Suprapubic skin (tissue), 4 donors: ENCODE measurements around the gene KCNT1. TPM values are rescaled to one million over a fixed set of nuclear protein-coding genes. Genes with fewer than 3 reads are reported as not detected.

Experiments
- DNase-seq, 2 donors: peaks; one replicate each; pipeline ENCODE4 v3.0.0-alpha.2; 2019; ENCODE audit warnings: low spot score in 2 of 2
- H3K27ac ChIP-seq: fragments of 200-600 bp; sonication (generic); one replicate; pipeline ENCODE4 v1.5.1; 2019
- H3K27me3 ChIP-seq: fragments of 200-600 bp; sonication (generic); one replicate; pipeline ENCODE4 v1.5.1; 2019
- H3K36me3 ChIP-seq: fragments of 200-600 bp; sonication (generic); one replicate; pipeline ENCODE4 v1.5.1; 2019
- H3K4me1 ChIP-seq: fragments of 200-600 bp; sonication (generic); one replicate; pipeline ENCODE4 v1.5.1; 2019
- H3K4me3 ChIP-seq: fragments of 200-600 bp; sonication (generic); one replicate; pipeline ENCODE4 v1.5.1; 2019; ENCODE audit warnings: mild to moderate bottlenecking
- H3K9me3 ChIP-seq: fragments of 200-600 bp; sonication (generic); one replicate; pipeline ENCODE4 v1.5.1; 2019
- EP300 ChIP-seq: sonication (generic); formaldehyde crosslinking; IDR thresholded peaks from one replicate; pipeline ENCODE4 v1.6.1; 2017; ENCODE audit warnings: antibody characterized with exemption
- POLR2A ChIP-seq, 2 donors: fragments of 450-650 bp; IDR thresholded peaks; one replicate each; pipeline ENCODE4 v1.6.1; 2017; ENCODE audit warnings: antibody characterized with exemption in 2 of 2, mild to moderate bottlenecking in 2 of 2, moderate library complexity in 2 of 2
- POLR2AphosphoS5 ChIP-seq, 3 donors: sonication (generic); formaldehyde crosslinking; IDR thresholded peaks; one replicate each; pipeline ENCODE4 v1.6.1; 2017; ENCODE audit warnings: antibody characterized with exemption in 3 of 3
- whole genome bisulfite sequencing: methylation state at CpG from one replicate; pipeline ENCODE4 v1.1.5; 2018; 5-methylcytosine and 5-hydroxymethylcytosine counted together
- total RNA-seq, 4 donors: library from RNA; depleted of rRNA; stranded (reverse); fragments of >200 nt; gene quantifications; one replicate each; pipeline ENCODE4 v1.1.0, GENCODE V29; 2016
- TF ChIP-seq, protein P1 (sequence below), 2 donors: fragments of 200-600 bp in 1 of 2; fragments of 450-650 bp in 1 of 2; sonication (generic) in 1 of 2; IDR thresholded peaks; one replicate each; pipeline ENCODE4 v1.5.1; 2016 to 2019; ENCODE audit warnings: antibody characterized with exemption in 2 of 2, mild to moderate bottlenecking in 1 of 2, moderate library complexity in 1 of 2

The KCNT1 gene
- total RNA-seq, 4 donors from 2014 or later, result 0.10 to 0.23 TPM; not detected in 2

DNA sequence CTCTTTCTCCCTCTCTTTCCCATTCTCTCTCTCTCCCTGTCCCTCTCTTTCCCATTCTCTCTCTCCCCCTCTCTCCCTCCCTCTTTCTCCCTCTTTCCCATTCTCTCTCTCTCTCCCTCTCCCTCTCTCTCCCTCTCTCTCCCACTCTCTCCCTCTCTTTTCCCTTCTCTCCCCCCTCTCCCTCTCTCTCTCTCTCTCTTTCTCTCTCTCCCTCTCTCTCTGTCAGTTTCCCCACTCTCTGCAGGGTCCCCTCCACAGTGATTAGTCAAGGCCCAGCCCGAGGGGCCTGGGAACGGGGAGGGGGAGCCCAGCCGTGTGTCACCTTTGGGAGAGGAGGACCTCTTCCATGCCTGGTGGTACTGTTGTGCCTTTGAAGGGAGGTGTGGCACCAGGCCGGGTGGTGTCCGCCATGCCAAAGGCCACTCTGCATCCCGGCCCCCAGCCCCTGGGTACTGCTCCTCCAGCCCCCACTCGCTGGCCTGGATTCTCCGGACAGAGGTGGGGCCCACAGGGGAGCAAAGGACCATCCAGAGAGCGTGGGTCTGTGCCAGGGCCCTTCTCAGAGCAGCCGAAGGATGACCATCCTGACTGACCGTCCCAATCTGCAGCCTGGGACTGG, 25.4 kb downstream of the KCNT1 start:
- peaks cover 58% of the 10 kb centered on the region for H3K27me3 ChIP-seq
- 58% methylated on average over 11 of the region's 11 CpGs for WGBS
- no peak for TF ChIP-seq POLR2AphosphoS5 (IDR thresholded peaks at IDR 0.05)
- TF ChIP-seq, protein P1, sequence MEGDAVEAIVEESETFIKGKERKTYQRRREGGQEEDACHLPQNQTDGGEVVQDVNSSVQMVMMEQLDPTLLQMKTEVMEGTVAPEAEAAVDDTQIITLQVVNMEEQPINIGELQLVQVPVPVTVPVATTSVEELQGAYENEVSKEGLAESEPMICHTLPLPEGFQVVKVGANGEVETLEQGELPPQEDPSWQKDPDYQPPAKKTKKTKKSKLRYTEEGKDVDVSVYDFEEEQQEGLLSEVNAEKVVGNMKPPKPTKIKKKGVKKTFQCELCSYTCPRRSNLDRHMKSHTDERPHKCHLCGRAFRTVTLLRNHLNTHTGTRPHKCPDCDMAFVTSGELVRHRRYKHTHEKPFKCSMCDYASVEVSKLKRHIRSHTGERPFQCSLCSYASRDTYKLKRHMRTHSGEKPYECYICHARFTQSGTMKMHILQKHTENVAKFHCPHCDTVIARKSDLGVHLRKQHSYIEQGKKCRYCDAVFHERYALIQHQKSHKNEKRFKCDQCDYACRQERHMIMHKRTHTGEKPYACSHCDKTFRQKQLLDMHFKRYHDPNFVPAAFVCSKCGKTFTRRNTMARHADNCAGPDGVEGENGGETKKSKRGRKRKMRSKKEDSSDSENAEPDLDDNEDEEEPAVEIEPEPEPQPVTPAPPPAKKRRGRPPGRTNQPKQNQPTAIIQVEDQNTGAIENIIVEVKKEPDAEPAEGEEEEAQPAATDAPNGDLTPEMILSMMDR (IDR thresholded peaks at IDR 0.05), result no peak

DNA sequence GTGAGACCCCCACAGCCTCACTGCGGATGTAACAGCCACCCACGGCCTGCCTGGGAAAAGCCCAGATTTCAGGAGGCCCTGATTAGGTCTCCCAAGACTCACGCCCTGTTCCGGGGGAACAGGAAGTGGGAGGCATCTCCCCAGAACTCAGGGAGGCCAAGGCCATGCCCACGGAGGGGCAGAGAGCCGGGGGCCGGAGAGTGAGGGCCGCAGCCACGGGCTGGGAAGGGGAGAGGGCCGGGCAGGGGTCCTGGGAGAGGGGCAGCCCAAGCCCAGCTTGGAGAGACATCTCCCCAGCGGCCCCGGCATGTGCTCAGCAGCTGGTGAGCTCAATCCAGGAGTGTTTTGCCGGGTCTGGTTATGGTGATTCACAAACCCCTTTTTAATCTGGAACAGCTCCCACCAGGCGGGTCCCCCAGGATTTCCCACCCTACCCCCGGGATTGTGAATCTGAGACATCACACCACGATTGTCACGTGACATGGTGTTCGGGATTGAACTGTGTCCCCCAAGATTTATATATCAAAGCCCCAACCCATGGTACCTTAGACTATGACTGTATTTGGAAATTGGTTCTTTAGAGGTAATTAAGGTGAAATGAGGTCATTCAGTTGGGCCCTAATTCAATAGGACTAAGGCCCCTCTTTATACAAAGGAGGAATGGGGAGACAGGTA, 26.6 kb downstream of the KCNT1 start:
- Histone ChIP-seq H3K4me1 (no peaks in the 10 kb centered on the region), H3K27ac (no peak overlapping the region), H3K27me3 (peaks cover 49% of the 10 kb centered on the region), H3K4me3 (no peak overlapping the region), H3K9me3 (no peaks in the 10 kb centered on the region), H3K36me3 (no peaks in the 10 kb centered on the region)
- 53% methylated on average over 10 of the region's 18 CpGs for WGBS
- TF ChIP-seq, protein P1 (IDR thresholded peaks at IDR 0.05), result no peak
- TF ChIP-seq POLR2A (IDR thresholded peaks at IDR 0.05) (no peak), EP300 (no peak), POLR2AphosphoS5 (IDR thresholded peaks at IDR 0.05) (no peak)
- no peak for DNase-seq

More for the DNA sequence above, 25.4 kb downstream of the KCNT1 start:
- Histone ChIP-seq H3K4me1 (no peaks in the 10 kb centered on the region), H3K4me3 (no peak overlapping the region), H3K27ac (no peak overlapping the region), H3K36me3 (no peaks in the 10 kb centered on the region), H3K9me3 (no peaks in the 10 kb centered on the region)
- DNase-seq, result no peak

DNA sequence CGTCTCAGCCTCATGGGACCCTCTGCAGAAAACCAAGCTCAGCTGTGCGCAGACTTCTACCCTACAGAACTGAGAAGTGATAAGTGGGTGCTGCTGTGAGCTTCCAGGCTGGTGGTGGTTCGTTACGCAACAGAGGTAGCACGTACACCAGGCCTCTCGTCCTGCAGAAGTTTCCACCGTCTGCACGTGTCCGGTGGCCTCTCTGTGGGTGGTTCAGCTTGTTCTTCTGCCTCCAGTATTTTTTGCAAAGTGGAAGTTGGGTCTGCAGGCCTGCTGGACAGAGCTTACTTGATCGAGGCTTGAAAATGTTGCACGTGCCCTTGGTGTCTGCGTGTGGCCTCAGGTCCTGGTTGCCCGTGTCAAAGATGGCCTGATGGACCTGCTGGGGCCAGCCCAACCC, 27.5 kb downstream of the KCNT1 start:
- Histone ChIP-seq H3K27me3 (peaks cover 51% of the 10 kb centered on the region), H3K36me3 (no peaks in the 10 kb centered on the region), H3K4me3 (no peak overlapping the region), H3K4me1 (no peaks in the 10 kb centered on the region), H3K9me3 (no peaks in the 10 kb centered on the region), H3K27ac (no peak overlapping the region)
- no peak for DNase-seq
- 59% methylated on average over 12 of the region's 13 CpGs for WGBS
- TF ChIP-seq, protein P1 (IDR thresholded peaks at IDR 0.05), result no peak
- TF ChIP-seq POLR2A (IDR thresholded peaks at IDR 0.05), result no peak

DNA sequence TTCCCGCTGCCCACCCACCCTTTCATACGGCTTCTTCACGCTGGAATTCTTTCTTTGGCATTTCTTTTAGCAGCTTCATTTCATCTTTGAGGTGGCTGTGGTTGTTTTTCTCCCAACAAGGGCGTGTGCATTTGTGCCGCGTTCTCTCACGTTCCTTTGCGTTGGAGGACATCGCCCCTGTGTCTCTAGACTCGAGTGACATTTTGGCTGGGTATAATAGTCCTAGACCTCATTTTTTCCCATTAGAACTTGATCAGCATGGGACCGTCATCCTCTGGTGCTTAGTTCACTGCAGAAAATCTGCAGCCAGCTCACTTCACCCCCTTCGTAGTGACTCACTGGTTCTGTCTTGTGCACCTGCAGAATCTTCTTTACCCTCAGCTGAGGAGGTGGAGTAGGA, 29.5 kb downstream of the KCNT1 start:
- Histone ChIP-seq H3K27me3 (peaks cover 51% of the 10 kb centered on the region), H3K9me3 (no peaks in the 10 kb centered on the region), H3K27ac (no peak overlapping the region), H3K4me1 (no peaks in the 10 kb centered on the region), H3K36me3 (no peaks in the 10 kb centered on the region), H3K4me3 (no peak overlapping the region)
- no peak for TF ChIP-seq POLR2AphosphoS5 (IDR thresholded peaks at IDR 0.05)
- no peak for TF ChIP-seq POLR2A (IDR thresholded peaks at IDR 0.05)
- no peak for TF ChIP-seq EP300
- TF ChIP-seq, protein P1 (IDR thresholded peaks at IDR 0.05), result no peak
- DNase-seq, result no peak
- 91% methylated on average over 12 of the region's 12 CpGs for WGBS

DNA sequence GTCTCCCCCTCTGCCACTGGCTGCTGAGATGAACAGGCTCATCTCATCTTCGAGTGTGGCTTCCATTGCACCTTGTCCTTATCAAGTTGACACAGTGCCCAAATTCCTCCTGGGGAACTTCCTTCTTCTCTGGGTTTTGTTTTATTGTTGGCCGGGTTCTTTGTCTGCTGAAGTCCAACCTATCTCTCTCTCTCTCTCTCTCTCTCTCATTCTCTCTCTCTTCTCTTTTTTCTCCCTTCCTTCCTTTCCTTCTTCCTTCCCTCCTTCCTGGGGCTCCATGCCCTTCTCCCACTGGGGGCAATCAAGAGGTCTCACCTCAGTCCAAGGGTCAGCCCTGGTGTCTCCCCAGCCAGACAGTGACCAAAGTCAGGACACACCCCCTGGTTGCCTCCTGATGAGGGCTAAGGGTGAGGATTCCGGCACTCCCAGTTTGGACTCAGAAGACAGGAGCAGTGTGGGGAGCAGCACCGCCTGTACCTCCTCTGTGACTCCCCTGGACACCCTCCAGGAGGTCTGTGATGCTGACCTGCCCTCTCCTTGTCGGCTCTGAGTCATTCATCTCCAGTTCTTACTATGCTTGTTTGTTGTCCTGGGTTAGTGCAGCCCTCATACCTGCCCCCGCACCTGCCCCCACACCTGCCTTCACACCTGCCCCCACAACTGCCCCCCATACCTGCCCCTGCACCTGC, 30.7 kb downstream of the KCNT1 start:
- Histone ChIP-seq H3K9me3 (no peaks in the 10 kb centered on the region), H3K27ac (no peak overlapping the region), H3K36me3 (no peaks in the 10 kb centered on the region), H3K4me1 (no peaks in the 10 kb centered on the region), H3K4me3 (no peak overlapping the region), H3K27me3 (peaks cover 55% of the 10 kb centered on the region)
- 67% methylated on average over 6 of the region's 6 CpGs for WGBS
- DNase-seq, result no peak
- TF ChIP-seq, protein P1 (IDR thresholded peaks at IDR 0.05), result no peak
- TF ChIP-seq EP300, result no peak
- no peak for TF ChIP-seq POLR2A (IDR thresholded peaks at IDR 0.05)
- TF ChIP-seq POLR2AphosphoS5 (IDR thresholded peaks at IDR 0.05), result no peak
